Activated T-helper 2 cell treated with anti-CD3 and anti-CD28 coated beads, Interferon-gamma antibody, Interleukin-2, Interleukin-4, amounts not matched to agents 10 μg/mL and 5 μg/mL and 100 μg/mL, durations not matched to agents 14 hours and 24 hours and 36 hours (primary cell): ENCODE measurements around the gene ZNRD2. TPM values are rescaled to one million over a fixed set of nuclear protein-coding genes. Genes with fewer than 3 reads are reported as not detected.
"Not testable (repeated sequence)": the region's sequence is repeated elsewhere in the genome, so short reads cannot be mapped to it uniquely, and the experiment has no call there.

ENCODE experiments used
- DNase-seq: peaks from one replicate; pipeline ENCODE4 v3.0.0; 2021; ENCODE audit warnings: low spot score
- H3K27ac Mint-ChIP-seq: one replicate; pipeline ENCODE4 v1.8.0; 2021; ENCODE audit warnings: mixed read lengths
- H3K27me3 Mint-ChIP-seq: one replicate; pipeline ENCODE4 v1.8.0; 2021; ENCODE audit warnings: low read depth, mixed read lengths
- H3K36me3 Mint-ChIP-seq: one replicate; pipeline ENCODE4 v1.8.0; 2021; ENCODE audit warnings: low read depth, mixed read lengths
- H3K4me1 Mint-ChIP-seq: one replicate; pipeline ENCODE4 v1.8.0; 2021; ENCODE audit warnings: low read depth, mixed read lengths
- H3K4me3 Mint-ChIP-seq: one replicate; pipeline ENCODE4 v1.8.0; 2021; ENCODE audit warnings: low read depth, mild to moderate bottlenecking, moderate library complexity, mixed read lengths
- H3K9me3 Mint-ChIP-seq: one replicate; pipeline ENCODE4 v1.8.0; 2021; ENCODE audit warnings: mixed read lengths
- intact Hi-C: fragments of 100-400 bp; cut with micrococcal nuclease; formaldehyde crosslinking; loops from one replicate; pipeline ENCODE4 v1.15.1; 2023
- total RNA-seq: library from RNA; stranded (reverse); gene quantifications from 2 replicates; pipeline ENCODE4 v1.2.3, GENCODE V29; 2022

ZNRD2 gene
- total RNA-seq, result 63.6 and 63.8 TPM in 2 replicates

GRCh38 chr11:65569973-65570918 is at the start of gene ZNRD2:
Gene ZNRD2 (plus strand): TSS chr11:65570477. CDS start chr11:65570492, 15 bp downstream.
- H3K4me1 Mint-ChIP-seq, result peaks cover 57% of the 10 kb centered on the region
- peaks cover 41% of the 10 kb centered on the region for H3K36me3 Mint-ChIP-seq
- no peaks in the 10 kb centered on the region for H3K27me3 Mint-ChIP-seq
- intact Hi-C loops, result loop anchor here (1.0 to 10.0 kb wide), 8 partner anchors 24 to 543 kb away; partner anchors contain the start of genes CFL1, KAT5, PCNX3 and SNX15
- H3K27ac Mint-ChIP-seq, result peak within 1 kb of the TSS; percentile 98
- peak; percentile 99 for DNase-seq
- H3K4me3 Mint-ChIP-seq, result peak within 1 kb of the TSS; percentile 97
- H3K9me3 Mint-ChIP-seq, result no peaks in the 10 kb centered on the region

- Mint-ChIP-seq H3K4me1 (peaks cover 33% of the 10 kb centered on the region), H3K4me3 (peak overlapping the region; percentile 6)
- intact Hi-C loops, H3K9me3 Mint-ChIP-seq, H3K27me3 Mint-ChIP-seq, H3K36me3 Mint-ChIP-seq, H3K27ac Mint-ChIP-seq, DNase-seq: not testable (repeated sequence)
Measured at GRCh38 chr11:65521777-65522521, 48.3 kb upstream of the ZNRD2 start.

GRCh38 chr11:65522718-65523630 is 47.3 kb upstream of the ZNRD2 start:
- Mint-ChIP-seq H3K36me3 (peaks cover 15% of the 10 kb centered on the region), H3K4me3 (peak overlapping the region; percentile 60), H3K27ac (peak overlapping the region; percentile 85), H3K4me1 (peaks cover 35% of the 10 kb centered on the region)
- DNase-seq, intact Hi-C loops, H3K9me3 Mint-ChIP-seq, H3K27me3 Mint-ChIP-seq: not testable (repeated sequence)

GRCh38 chr11:65523631-65523968 is 46.7 kb upstream of the ZNRD2 start:
- Mint-ChIP-seq H3K4me3 (peak overlapping the region; percentile 60), H3K36me3 (peaks cover 15% of the 10 kb centered on the region), H3K4me1 (peaks cover 35% of the 10 kb centered on the region), H3K27ac (peak overlapping the region; percentile 85)
- DNase-seq, H3K27me3 Mint-ChIP-seq, H3K9me3 Mint-ChIP-seq, intact Hi-C loops: not testable (repeated sequence)

- intact Hi-C loops, result loop anchor here (2.0 kb wide), 1 partner anchor 17 kb away; no protein-coding TSS in a partner anchor
- Mint-ChIP-seq H3K4me3 (peak overlapping the region; percentile 77), H3K36me3 (peaks cover 19% of the 10 kb centered on the region), H3K9me3 (no peaks in the 10 kb centered on the region), H3K4me1 (peaks cover 35% of the 10 kb centered on the region), H3K27ac (peak overlapping the region; percentile 86), H3K27me3 (no peaks in the 10 kb centered on the region)
- DNase-seq, result no peak
Measured at GRCh38 chr11:65524014-65524740, 46.1 kb upstream of the ZNRD2 start.

GRCh38 chr11:65524741-65525545 is 45.3 kb upstream of the ZNRD2 start, which contains the start of gene SCYL1:
Gene SCYL1 (plus strand): TSS chr11:65525083. CDS start chr11:65525154, 71 bp downstream.
- Mint-ChIP-seq H3K36me3 (peaks cover 22% of the 10 kb centered on the region), H3K4me1 (peaks cover 38% of the 10 kb centered on the region), H3K4me3 (peak within 1 kb of the TSS; percentile 80), H3K27me3 (no peaks in the 10 kb centered on the region), H3K27ac (peak within 1 kb of the TSS; percentile 86), H3K9me3 (no peaks in the 10 kb centered on the region)
- intact Hi-C loops, result loop anchor here (2.0 kb wide), 1 partner anchor 16 kb away; no protein-coding TSS in a partner anchor
- peak; percentile 74 for DNase-seq

- DNase-seq, result no peak
- Mint-ChIP-seq H3K36me3 (peaks cover 27% of the 10 kb centered on the region), H3K27ac (peak overlapping the region; percentile 46), H3K27me3 (no peaks in the 10 kb centered on the region), H3K4me1 (peaks cover 41% of the 10 kb centered on the region), H3K4me3 (peak overlapping the region; percentile 80), H3K9me3 (no peaks in the 10 kb centered on the region)
- intact Hi-C loops, result loop anchor here (2.0 kb wide), 1 partner anchor 15 kb away; no protein-coding TSS in a partner anchor
Measured at GRCh38 chr11:65525546-65526480, 44.5 kb upstream of the ZNRD2 start.

- H3K4me3 Mint-ChIP-seq, result peak overlapping the region; percentile 68
- no peak overlapping the region for H3K27ac Mint-ChIP-seq
- DNase-seq, result no peak
- H3K36me3 Mint-ChIP-seq, result peaks cover 37% of the 10 kb centered on the region
- H3K4me1 Mint-ChIP-seq, result peaks cover 39% of the 10 kb centered on the region
- no peaks in the 10 kb centered on the region for H3K27me3 Mint-ChIP-seq
- no peaks in the 10 kb centered on the region for H3K9me3 Mint-ChIP-seq
- intact Hi-C loops, result no loop called here
Measured at GRCh38 chr11:65526744-65527143, 43.5 kb upstream of the ZNRD2 start.

- no peak for DNase-seq
- Mint-ChIP-seq H3K27ac (no peak overlapping the region), H3K4me3 (no peak overlapping the region), H3K9me3 (no peaks in the 10 kb centered on the region), H3K36me3 (peaks cover 45% of the 10 kb centered on the region), H3K4me1 (peaks cover 19% of the 10 kb centered on the region), H3K27me3 (no peaks in the 10 kb centered on the region)
- intact Hi-C loops, result no loop called here
Measured at GRCh38 chr11:65528819-65529350, 41.4 kb upstream of the ZNRD2 start.

GRCh38 chr11:65529475-65530156 is 40.7 kb upstream of the ZNRD2 start:
- intact Hi-C loops, result no loop called here
- Mint-ChIP-seq H3K36me3 (peaks cover 47% of the 10 kb centered on the region), H3K4me3 (no peak overlapping the region), H3K9me3 (no peaks in the 10 kb centered on the region), H3K4me1 (peaks cover 13% of the 10 kb centered on the region), H3K27ac (no peak overlapping the region), H3K27me3 (no peaks in the 10 kb centered on the region)
- no peak for DNase-seq
